Psoas muscle (tissue), 8 donors: ENCODE measurements around the gene UFD1. TPM values are rescaled to one million over a fixed set of nuclear protein-coding genes. Genes with fewer than 3 reads are reported as not detected.
A peak's percentile ranks its signal among the peaks of the same experiment; 100 is the strongest.
"Not testable (repeated sequence)": the region's sequence is repeated elsewhere in the genome, so short reads cannot be mapped to it uniquely, and the experiment has no call there.

ENCODE experiments used
- ATAC-seq, 4 donors: fragments of 200-7000 bp; cut with Tn5 transposase; one replicate each; pipeline ENCODE4 v1.9.1; 2020; ENCODE audit warnings: moderate library complexity in 3 of 4, mild to moderate bottlenecking in 2 of 4
- DNase-seq, 2 donors: peaks; one replicate each; pipeline ENCODE4 v3.0.0-alpha.2; 2020
- H3K27ac ChIP-seq: fragments of 200-600 bp; one replicate; pipeline ENCODE4 v1.8.0; 2022
- H3K27me3 ChIP-seq, 3 donors: fragments of 200-600 bp in 1 of 3; one replicate each; pipeline versions ENCODE4 v1.6.1 to v1.8.0; 2013 to 2022; ENCODE audit warnings: low read length in 2 of 3, mild to moderate bottlenecking in 2 of 3, moderate library complexity in 1 of 3; ENCODE audit not compliant: insufficient read depth in 3 of 3
- H3K36me3 ChIP-seq, 2 donors: fragments of 200-600 bp in 1 of 2; one replicate each; pipeline versions ENCODE4 v1.6.1 to v1.8.0; 2013 to 2022; ENCODE audit warnings: low read depth in 1 of 2, mild to moderate bottlenecking in 1 of 2, moderate library complexity in 1 of 2; ENCODE audit not compliant: insufficient read depth in 1 of 2
- H3K4me1 ChIP-seq: fragments of 200-600 bp; one replicate; pipeline ENCODE4 v1.8.0; 2022
- H3K4me3 ChIP-seq: fragments of 200-600 bp; one replicate; pipeline ENCODE4 v1.8.0; 2022; ENCODE audit warnings: mild to moderate bottlenecking
- H3K9me3 ChIP-seq: fragments of 200-600 bp; one replicate; pipeline ENCODE4 v1.8.0; 2022
- WGBS, 3 donors: extraction: QIAGEN DNeasy Blood & Tissue Kit; methylation state at CpG; one replicate each; pipeline versions ENCODE4 v1.1.6 to v1.1.7; 2013; 5-methylcytosine and 5-hydroxymethylcytosine counted together
- intact Hi-C, 2 donors: fragments of 100-400 bp; cut with DNase I; formaldehyde crosslinking; loops; one replicate each; pipeline versions ENCODE4 v1.11.0 to v1.14.2; 2022
- polyA plus RNA-seq, 3 donors: library from polyadenylated mRNA; stranded (reverse); fragments of 200-250 nt; gene quantifications; one replicate each; pipeline ENCODE4 v1.2.3, GENCODE V29; 2013
- total RNA-seq, 4 donors: library from RNA; stranded (reverse); fragmentation: NEBNext Ultra II Directional in 2 of 4; extraction: Animal tissue kit (Norgen Biotek cat#: 25700) in 2 of 4; gene quantifications; one replicate each; pipeline versions ENCODE4 v1.2.1 to v1.2.4, GENCODE V29; 2021 to 2023
- TF ChIP-seq, protein P1 (sequence below): fragments of 200-600 bp; IDR thresholded peaks from one replicate; pipeline ENCODE4 v1.8.0; 2022; ENCODE audit warnings: antibody characterized with exemption
- donor health status: healthy with polysubstance abuse.
- donor health status: DM: no; HTN: no; CAD: no; lungs with moderate emphysema.
- donor health status: Bipolar disorder and iron deficiency.
- donor health status: healthy.
- donor health status: DM: yes; HTN: yes; CAD: no.
- donor health status: DM: no; HTN: no; CAD: no.
- donor health status: DM: no; HTN: no; CAD: no.
- donor health status: DM: yes; HTN: yes; CAD: no.

The UFD1 gene
- total and polyA plus RNA-seq, 7 donors = 44.3 to 226 (median 79.6) TPM

DNA sequence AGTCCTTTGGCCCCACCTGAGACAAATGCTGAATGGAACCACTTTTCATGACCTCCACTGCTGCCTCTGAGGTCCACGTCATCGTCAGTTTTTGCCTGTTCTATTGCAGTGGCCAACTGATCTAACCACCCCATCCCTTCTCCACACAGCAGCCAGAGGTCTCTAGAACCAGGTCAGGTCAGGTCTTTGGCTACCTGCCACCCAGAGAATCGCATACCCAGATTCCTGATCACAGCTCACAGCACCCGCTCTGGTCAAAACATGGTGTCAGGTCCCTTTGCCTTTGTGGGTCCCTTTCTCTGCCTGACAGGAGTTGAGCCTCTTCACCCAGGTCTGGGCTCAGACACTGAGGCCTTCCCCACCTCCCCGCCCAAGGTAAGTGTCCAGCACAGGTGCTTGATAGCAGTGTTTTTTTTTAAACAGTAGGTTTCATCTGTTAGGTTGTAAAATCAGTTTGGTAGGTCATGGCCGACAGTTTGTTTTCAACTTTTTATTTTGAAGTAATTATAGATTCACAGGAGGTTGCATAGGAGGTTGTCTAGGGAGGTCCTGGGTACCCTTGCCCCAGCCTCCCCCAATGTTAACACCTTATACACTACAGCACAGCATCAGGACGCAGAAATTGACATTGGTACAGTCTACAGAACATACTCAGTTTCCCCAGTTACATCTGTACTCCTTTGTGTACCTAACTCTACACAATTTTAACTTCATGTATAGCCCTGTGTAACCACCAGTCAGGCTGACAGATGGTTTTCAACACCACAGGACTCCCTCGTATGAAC, 38.4 kb downstream of the UFD1 start:
- Histone ChIP-seq H3K9me3 (no peaks in the 10 kb centered on the region), H3K36me3 (peaks cover 0 to 39% of the 10 kb centered on the region in 2 donors), H3K4me1 (peaks cover 65% of the 10 kb centered on the region), H3K27ac (peak overlapping the region; percentile 73), H3K4me3 (no peak overlapping the region), H3K27me3 (no peaks in the 10 kb centered on the region)
- ATAC-seq (peak; percentile 65 to 80 (median 78)), DNase-seq (peak; percentile 43 to 81)
- intact Hi-C loops = loop anchor here (5.0 to 10.0 kb wide), 2 partner anchors 37 to 146 kb away; partner anchors contain the start of genes CDC45 (in 1 of the 2), CLTCL1 (in 1 of the 2) and UFD1 (in 1 of the 2)
- WGBS, 3 donors = 51 to 64% (median 57%) methylated on average over 8 of the region's 8 CpGs
- TF ChIP-seq, protein P1, sequence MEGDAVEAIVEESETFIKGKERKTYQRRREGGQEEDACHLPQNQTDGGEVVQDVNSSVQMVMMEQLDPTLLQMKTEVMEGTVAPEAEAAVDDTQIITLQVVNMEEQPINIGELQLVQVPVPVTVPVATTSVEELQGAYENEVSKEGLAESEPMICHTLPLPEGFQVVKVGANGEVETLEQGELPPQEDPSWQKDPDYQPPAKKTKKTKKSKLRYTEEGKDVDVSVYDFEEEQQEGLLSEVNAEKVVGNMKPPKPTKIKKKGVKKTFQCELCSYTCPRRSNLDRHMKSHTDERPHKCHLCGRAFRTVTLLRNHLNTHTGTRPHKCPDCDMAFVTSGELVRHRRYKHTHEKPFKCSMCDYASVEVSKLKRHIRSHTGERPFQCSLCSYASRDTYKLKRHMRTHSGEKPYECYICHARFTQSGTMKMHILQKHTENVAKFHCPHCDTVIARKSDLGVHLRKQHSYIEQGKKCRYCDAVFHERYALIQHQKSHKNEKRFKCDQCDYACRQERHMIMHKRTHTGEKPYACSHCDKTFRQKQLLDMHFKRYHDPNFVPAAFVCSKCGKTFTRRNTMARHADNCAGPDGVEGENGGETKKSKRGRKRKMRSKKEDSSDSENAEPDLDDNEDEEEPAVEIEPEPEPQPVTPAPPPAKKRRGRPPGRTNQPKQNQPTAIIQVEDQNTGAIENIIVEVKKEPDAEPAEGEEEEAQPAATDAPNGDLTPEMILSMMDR = no peak

DNA sequence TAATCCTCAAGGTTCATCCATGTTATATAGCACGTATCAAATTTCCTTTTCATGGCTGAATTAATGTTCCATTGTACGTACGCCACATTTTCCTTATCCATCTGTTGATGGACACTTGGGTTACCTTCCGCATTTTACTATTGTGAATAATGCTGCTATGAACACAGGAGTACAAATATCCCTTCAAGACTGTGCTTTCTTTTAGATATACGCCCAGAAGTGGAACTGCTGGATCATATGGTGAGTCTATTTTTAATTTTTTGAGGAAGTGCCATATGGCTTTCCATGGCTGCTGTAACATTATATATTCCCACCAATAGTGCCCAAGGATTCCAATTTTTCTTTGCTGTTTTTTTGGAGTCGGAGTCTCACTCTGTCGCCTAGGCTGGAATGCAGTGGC, 40.7 kb downstream of the UFD1 start:
- Histone ChIP-seq H3K4me1 (peaks cover 47% of the 10 kb centered on the region), H3K36me3 (peaks cover 7 to 43% of the 10 kb centered on the region in 2 donors), H3K27me3 (no peaks in the 10 kb centered on the region), H3K4me3 (no peak overlapping the region), H3K9me3 (no peaks in the 10 kb centered on the region), H3K27ac (peak overlapping the region; percentile 68)
- TF ChIP-seq, protein P1 = no peak
- WGBS, 3 donors = 43 to 58% (median 46%) methylated on average over 7 of the region's 7 CpGs
- no peak for ATAC-seq
- DNase-seq = no peak
- intact Hi-C loops = no loop called here

DNA sequence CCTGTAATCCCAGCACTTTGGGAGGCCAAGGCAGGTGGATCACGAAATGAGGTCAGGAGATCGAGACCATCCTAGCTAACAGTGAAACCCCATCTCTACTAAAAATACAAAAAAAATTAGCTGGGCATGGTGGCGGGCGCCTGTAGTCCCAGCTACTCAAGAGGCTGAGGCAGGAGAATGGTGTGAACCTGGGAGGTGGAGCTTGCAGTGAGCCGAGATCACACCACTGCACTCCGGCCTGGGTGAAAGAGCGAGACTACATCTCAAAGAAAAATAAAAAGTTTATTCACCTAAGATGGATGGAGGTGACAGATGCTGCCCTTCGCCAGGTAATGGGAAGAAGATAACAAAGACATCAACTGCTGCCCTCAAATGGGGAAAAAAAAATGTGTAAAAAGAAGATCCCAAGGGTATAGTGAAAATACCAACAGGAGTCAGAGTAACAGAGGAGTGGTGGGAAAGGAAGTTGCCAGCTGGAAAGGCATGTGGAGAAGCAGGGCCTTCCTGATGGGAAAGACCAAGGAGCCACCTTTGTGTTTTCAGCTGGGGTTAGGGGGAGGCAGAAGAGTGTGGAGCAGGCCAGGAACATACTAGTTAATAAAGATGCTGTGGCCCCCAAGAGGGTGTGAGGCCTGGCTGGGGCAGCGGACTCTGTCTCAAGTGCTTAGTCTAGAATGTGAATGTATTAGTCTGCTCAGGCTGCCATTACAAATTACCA, 42.4 kb downstream of the UFD1 start:
- intact Hi-C loops, ATAC-seq, H3K9me3 ChIP-seq, H3K4me3 ChIP-seq, DNase-seq, H3K27me3 ChIP-seq: not testable (repeated sequence)
- Histone ChIP-seq H3K4me1 (peaks cover 44% of the 10 kb centered on the region), H3K27ac (peak overlapping the region; percentile 2), H3K36me3 (peaks cover 7 to 40% of the 10 kb centered on the region in 2 donors)
- 85 to 90% (median 88%) methylated on average over 9 of the region's 9 CpGs for WGBS, 3 donors

DNA sequence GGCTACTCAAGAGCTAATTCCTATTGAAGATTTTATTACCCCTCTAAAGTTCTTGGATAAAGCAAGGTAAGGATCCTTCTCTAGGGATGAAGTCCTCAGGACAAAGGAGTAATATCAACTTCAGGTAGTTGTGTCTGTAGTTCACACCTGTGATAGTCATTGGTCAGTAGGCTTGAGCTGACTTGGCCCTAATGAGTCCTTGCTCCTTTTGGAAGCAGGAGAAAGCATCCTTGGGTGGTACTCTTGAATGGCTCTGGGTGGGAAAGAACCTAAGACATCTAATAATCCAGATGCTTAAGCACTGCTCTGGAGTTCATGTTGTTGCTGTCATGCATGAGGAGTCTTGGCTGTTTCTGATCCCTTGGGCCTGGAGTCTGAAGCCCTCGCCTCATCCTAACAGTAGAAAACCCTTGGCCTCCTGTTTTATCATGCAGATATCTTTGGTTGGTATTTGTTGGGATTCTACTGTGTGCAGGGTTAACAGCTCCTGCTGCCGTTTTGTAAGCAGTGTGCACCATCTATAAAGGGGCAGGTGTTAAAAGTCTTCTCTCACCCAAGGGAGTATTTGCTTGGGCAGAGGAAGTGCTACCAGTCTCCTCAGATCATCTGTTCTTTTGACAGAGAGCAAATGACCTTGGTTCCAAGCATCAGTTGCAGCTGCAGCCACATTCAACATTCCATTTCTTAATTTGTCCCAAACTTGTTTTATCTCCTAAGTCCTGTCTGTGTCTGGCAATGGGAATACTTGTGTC, 44.0 kb downstream of the UFD1 start:
- Histone ChIP-seq H3K27me3 (no peaks in the 10 kb centered on the region), H3K9me3 (no peaks in the 10 kb centered on the region), H3K27ac (no peak overlapping the region), H3K4me3 (no peak overlapping the region), H3K36me3 (peaks cover 7 to 40% of the 10 kb centered on the region in 2 donors), H3K4me1 (peaks cover 32% of the 10 kb centered on the region)
- DNase-seq (no peak), ATAC-seq (no peak)
- intact Hi-C loops = no loop called here
- TF ChIP-seq, protein P1 = no peak
- WGBS, 3 donors = 56 to 61% (median 58%) methylated on average over 2 of the region's 2 CpGs
